Neural cell (in vitro differentiated cells): ENCODE measurements around the gene FCRL5. TPM values are rescaled to one million over a fixed set of nuclear protein-coding genes. Genes with fewer than 3 reads are reported as not detected.

Source experiments
- H2AFZ ChIP-seq: fragments of 200-600, 300-800 bp; sonication (generic), shearing (Covaris generic); 2 replicates; pipeline ENCODE4 v1.6.0; 2014; ENCODE audit warnings: low read depth, mild to moderate bottlenecking, antibody characterized with exemption, low read length, moderate library complexity
- H3F3A ChIP-seq: fragments of 200-600 bp; shearing (Covaris generic); 2 replicates; pipeline ENCODE4 v1.6.1; 2016; ENCODE audit warnings: mild to moderate bottlenecking, moderate library complexity, mixed read lengths, antibody characterized with exemption, low read length; ENCODE audit not compliant: insufficient read depth, poor library complexity, severe bottlenecking
- H3K27ac ChIP-seq: fragments of 200-600, 300-800 bp; sonication (generic), shearing (Covaris generic); 2 replicates; pipeline ENCODE4 v1.5.1; 2014; ENCODE audit warnings: mild to moderate bottlenecking, low read length, moderate library complexity
- H3K27me3 ChIP-seq: fragments of 300-800, 200-600 bp; sonication (generic), shearing (Covaris generic); 2 replicates; pipeline ENCODE4 v1.6.0; 2014; ENCODE audit warnings: mild to moderate bottlenecking, low read depth, low read length, moderate library complexity; ENCODE audit not compliant: insufficient read depth
- H3K36me3 ChIP-seq: fragments of 300-800, 200-600 bp; sonication (generic), shearing (Covaris generic); 2 replicates; pipeline ENCODE4 v1.5.1; 2014; ENCODE audit warnings: mild to moderate bottlenecking, antibody characterized with exemption, low read length, moderate library complexity; ENCODE audit not compliant: insufficient read depth
- H3K4me2 ChIP-seq: fragments of 300-800, 200-600 bp; sonication (generic), shearing (Covaris generic); 2 replicates; pipeline ENCODE4 v1.6.0; 2014; ENCODE audit warnings: mild to moderate bottlenecking, low read length
- H3K4me3 ChIP-seq: fragments of 300-800, 200-600 bp; sonication (generic), shearing (Covaris generic); 2 replicates; pipeline ENCODE4 v1.5.1; 2014; ENCODE audit warnings: mild to moderate bottlenecking, low read length, moderate library complexity
- H3K79me2 ChIP-seq: fragments of 200-600 bp; shearing (Covaris generic); replicated peaks from 2 replicates; pipeline ENCODE4 v1.6.0; 2014; ENCODE audit warnings: mild to moderate bottlenecking, low read length, moderate library complexity; ENCODE audit not compliant: insufficient read depth
- H3K9ac ChIP-seq: fragments of 300-800, 200-600 bp; sonication (generic), shearing (Covaris generic); 2 replicates; pipeline ENCODE4 v1.6.1; 2016; ENCODE audit warnings: mild to moderate bottlenecking, low read length, mixed read lengths
- H3K9me2 ChIP-seq: fragments of 200-600 bp; shearing (Covaris generic); 2 replicates; pipeline ENCODE4 v1.6.1; 2016; ENCODE audit warnings: mild to moderate bottlenecking, low read length, mixed read lengths; ENCODE audit not compliant: insufficient read depth
- H3K9me3 ChIP-seq: fragments of 200-600, 300-800 bp; sonication (generic), shearing (Covaris generic); 2 replicates; pipeline ENCODE4 v1.6.1; 2016; ENCODE audit warnings: mild to moderate bottlenecking, mixed run types, low read length, moderate library complexity, mixed read lengths
- H4K20me1 ChIP-seq: fragments of 200-600 bp; shearing (Covaris generic); 2 replicates; pipeline ENCODE4 v1.6.1; 2016; ENCODE audit warnings: mild to moderate bottlenecking, mixed run types; ENCODE audit not compliant: insufficient read depth
- EP300 ChIP-seq: fragments of 450-650 bp; conservative IDR thresholded peaks from 2 replicates; pipeline ENCODE4 v1.6.1; 2014; ENCODE audit warnings: antibody characterized with exemption, mild to moderate bottlenecking, moderate library complexity; ENCODE audit not compliant: poor library complexity, severe bottlenecking
- EZH2 ChIP-seq: fragments of 200-600, 300-800 bp; shearing (Covaris generic), sonication (generic); IDR thresholded peaks from 2 replicates; pipeline ENCODE4 v1.6.1; 2014; ENCODE audit warnings: antibody characterized with exemption, low read length, borderline replicate concordance, mild to moderate bottlenecking; ENCODE audit not compliant: insufficient read depth, poor library complexity, severe bottlenecking
- MXI1 ChIP-seq: fragments of 450-650 bp; conservative IDR thresholded peaks from 2 replicates; pipeline ENCODE4 v1.6.1; 2014; ENCODE audit warnings: antibody characterized with exemption, mild to moderate bottlenecking; ENCODE audit not compliant: poor library complexity, severe bottlenecking
- POLR2AphosphoS5 ChIP-seq: IDR thresholded peaks from 2 replicates; pipeline ENCODE4 v1.6.1; 2012
- RAD21 ChIP-seq: fragments of 450-650 bp; conservative IDR thresholded peaks from 2 replicates; pipeline ENCODE4 v1.6.1; 2014; ENCODE audit warnings: antibody characterized with exemption, mild to moderate bottlenecking, moderate library complexity
- REST ChIP-seq: IDR thresholded peaks from 2 replicates; pipeline ENCODE4 v1.6.1; 2012; ENCODE audit warnings: borderline replicate concordance
- SMC3 ChIP-seq: fragments of 450-650 bp; conservative IDR thresholded peaks from 2 replicates; pipeline ENCODE4 v1.6.1; 2014; ENCODE audit warnings: antibody characterized with exemption, mild to moderate bottlenecking, moderate library complexity; ENCODE audit not compliant: poor library complexity
- TAF1 ChIP-seq: IDR thresholded peaks from 2 replicates; pipeline ENCODE4 v1.6.1; 2012; ENCODE audit warnings: low read depth
- polyA plus RNA-seq: library from polyadenylated mRNA; depleted of rRNA; stranded (reverse); fragments of >200 nt; gene quantifications from 2 replicates; pipeline ENCODE4 v1.2.3, GENCODE V29; 2014
- TF ChIP-seq, protein P1 (sequence below): fragments of 450-650 bp; IDR thresholded peaks from 2 replicates; pipeline ENCODE4 v1.5.1; 2014; ENCODE audit warnings: antibody characterized with exemption, mild to moderate bottlenecking, moderate library complexity; ENCODE audit not compliant: poor library complexity, severe bottlenecking

Gene FCRL5
- polyA plus RNA-seq, 1 donor from 2014 or later = not detected

- Histone ChIP-seq H3K9me2 (no peaks in the 10 kb centered on the region), H3K79me2 (no peaks in the 10 kb centered on the region), H3K9me3 (no peaks in the 10 kb centered on the region), H3K36me3 (no peaks in the 10 kb centered on the region), H2AFZ (no peak overlapping the region), H4K20me1 (no peaks in the 10 kb centered on the region), H3F3A (no peaks in the 10 kb centered on the region), H3K4me3 (no peak overlapping the region), H3K4me2 (no peak overlapping the region), H3K27me3 (no peaks in the 10 kb centered on the region), H3K27ac (no peak overlapping the region), H3K9ac (no peak overlapping the region)
- TF ChIP-seq RAD21 = no peak
- TF ChIP-seq TAF1 = no peak
- TF ChIP-seq SMC3 = no peak
- no peak for TF ChIP-seq POLR2AphosphoS5
- TF ChIP-seq EP300 = no peak
- no peak for TF ChIP-seq MXI1
- TF ChIP-seq EZH2 = no peak
- TF ChIP-seq, protein P1, sequence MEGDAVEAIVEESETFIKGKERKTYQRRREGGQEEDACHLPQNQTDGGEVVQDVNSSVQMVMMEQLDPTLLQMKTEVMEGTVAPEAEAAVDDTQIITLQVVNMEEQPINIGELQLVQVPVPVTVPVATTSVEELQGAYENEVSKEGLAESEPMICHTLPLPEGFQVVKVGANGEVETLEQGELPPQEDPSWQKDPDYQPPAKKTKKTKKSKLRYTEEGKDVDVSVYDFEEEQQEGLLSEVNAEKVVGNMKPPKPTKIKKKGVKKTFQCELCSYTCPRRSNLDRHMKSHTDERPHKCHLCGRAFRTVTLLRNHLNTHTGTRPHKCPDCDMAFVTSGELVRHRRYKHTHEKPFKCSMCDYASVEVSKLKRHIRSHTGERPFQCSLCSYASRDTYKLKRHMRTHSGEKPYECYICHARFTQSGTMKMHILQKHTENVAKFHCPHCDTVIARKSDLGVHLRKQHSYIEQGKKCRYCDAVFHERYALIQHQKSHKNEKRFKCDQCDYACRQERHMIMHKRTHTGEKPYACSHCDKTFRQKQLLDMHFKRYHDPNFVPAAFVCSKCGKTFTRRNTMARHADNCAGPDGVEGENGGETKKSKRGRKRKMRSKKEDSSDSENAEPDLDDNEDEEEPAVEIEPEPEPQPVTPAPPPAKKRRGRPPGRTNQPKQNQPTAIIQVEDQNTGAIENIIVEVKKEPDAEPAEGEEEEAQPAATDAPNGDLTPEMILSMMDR = no peak
- TF ChIP-seq REST = no peak
Measured at GRCh38 chr1:157595356-157595755, 43.0 kb upstream of the FCRL5 start.

- H3K79me2 ChIP-seq = no peaks in the 10 kb centered on the region
- H2AFZ ChIP-seq = no peak overlapping the region
- TF ChIP-seq MXI1 = no peak
- TF ChIP-seq SMC3 = no peak
- no peak for TF ChIP-seq TAF1
- no peak for TF ChIP-seq EZH2
- TF ChIP-seq RAD21 = no peak
- no peak for TF ChIP-seq REST
- TF ChIP-seq POLR2AphosphoS5 = no peak
- no peak for TF ChIP-seq EP300
- TF ChIP-seq, protein P1 = no peak
- no peak overlapping the region for H3K27ac ChIP-seq
- no peaks in the 10 kb centered on the region for H3K9me3 ChIP-seq
- H4K20me1 ChIP-seq = no peaks in the 10 kb centered on the region
- no peaks in the 10 kb centered on the region for H3K36me3 ChIP-seq
- H3K27me3 ChIP-seq = no peaks in the 10 kb centered on the region
- no peaks in the 10 kb centered on the region for H3F3A ChIP-seq
- H3K9ac ChIP-seq = no peak overlapping the region
- no peak overlapping the region for H3K4me2 ChIP-seq
- H3K9me2 ChIP-seq = no peaks in the 10 kb centered on the region
- no peak overlapping the region for H3K4me3 ChIP-seq
Measured at GRCh38 chr1:157585984-157586383, 33.7 kb upstream of the FCRL5 start.
